Measurements from ENCODE around the gene CHEK1.
"Not testable (repeated sequence)": the region's sequence is repeated elsewhere in the genome, so short reads cannot be mapped to it uniquely, and the experiment has no call there.

CHEK1 gene

GRCh38 chr11:125624756-125625213, at the start of gene CHEK1:
Gene CHEK1, plus strand, starts transcription at chr11:125625163. Its CDS starts 1,606 bp downstream, at chr11:125626769.
- DNase-seq, result peak; percentile 5

GRCh38 chr11:125577181-125577580, 47.8 kb upstream of the CHEK1 start:
- DNase-seq, result not testable (repeated sequence)

- DNase-seq, result no peak
Observed at GRCh38 chr11:125578783-125579182, 46.2 kb upstream of the CHEK1 start.

- DNase-seq, result no peak
Observed at GRCh38 chr11:125579811-125580210, 45.2 kb upstream of the CHEK1 start.

GRCh38 chr11:125583496-125583895, 41.5 kb upstream of the CHEK1 start:
- DNase-seq, result no peak

- DNase-seq, result no peak
Observed at GRCh38 chr11:125585487-125585886, 39.5 kb upstream of the CHEK1 start.

- DNase-seq, result no peak
Observed at GRCh38 chr11:125586623-125587022, 38.3 kb upstream of the CHEK1 start.

- DNase-seq, result no peak
Observed at GRCh38 chr11:125587480-125587879, 37.5 kb upstream of the CHEK1 start.

- peak; percentile 23 for DNase-seq
Observed at GRCh38 chr11:125588505-125588904, 36.5 kb upstream of the CHEK1 start.

GRCh38 chr11:125591649-125592304, 33.2 kb upstream of the CHEK1 start:
- DNase-seq, result peak; percentile 58

- peak; percentile 99 for DNase-seq
Observed at GRCh38 chr11:125592305-125593113, 32.5 kb upstream of the CHEK1 start, which contains the start of gene STT3A. Gene STT3A, plus strand, starts transcription at chr11:125592852. Its CDS starts 3,064 bp downstream, at chr11:125595916.

- peak; percentile 76 for DNase-seq
Observed at GRCh38 chr11:125593114-125593820, 31.7 kb upstream of the CHEK1 start.

- no peak for DNase-seq
Observed at GRCh38 chr11:125594958-125595357, 30.0 kb upstream of the CHEK1 start.

GRCh38 chr11:125600663-125601062, 24.3 kb upstream of the CHEK1 start:
- DNase-seq, result no peak

- DNase-seq, result no peak
Observed at GRCh38 chr11:125603207-125603606, 21.8 kb upstream of the CHEK1 start.

- DNase-seq, result no peak
Observed at GRCh38 chr11:125605417-125605816, 19.5 kb upstream of the CHEK1 start.

GRCh38 chr11:125609545-125609944, 15.4 kb upstream of the CHEK1 start:
- no peak for DNase-seq

GRCh38 chr11:125618383-125618782, 6.6 kb upstream of the CHEK1 start:
- no peak for DNase-seq

GRCh38 chr11:125621995-125622394, 3.0 kb upstream of the CHEK1 start:
- no peak for DNase-seq

GRCh38 chr11:125623064-125623463, 1.9 kb upstream of the CHEK1 start:
- DNase-seq, result peak; percentile 2

- no peak for DNase-seq
Observed at GRCh38 chr11:125625225-125625629, 264 bp downstream of the CHEK1 start.

- DNase-seq, result peak; percentile 92
Observed at GRCh38 chr11:125625630-125626287, 796 bp downstream of the CHEK1 start.

Data from NCI-H82 (cell line).